ENCODE data around the gene APOLD1. TPM values are rescaled to one million over a fixed set of nuclear protein-coding genes. Genes with fewer than 3 reads are reported as not detected.

Gene APOLD1
- total RNA-seq, 1 donor from 2014 or later, result 7.4 TPM

- peaks cover 29% of the 10 kb centered on the region for H3K27me3 ChIP-seq
- peaks cover 21% of the 10 kb centered on the region for H3K4me1 ChIP-seq
- H3K36me3 ChIP-seq, result no peaks in the 10 kb centered on the region
- no peaks in the 10 kb centered on the region for H3K79me2 ChIP-seq (ENCODE audit: low read depth)
- H3K4me3 Mint-ChIP-seq, result peak overlapping the region; percentile 78
- H3K27ac ChIP-seq, result no peak overlapping the region
- DNase-seq (ENCODE audit: low spot score), result no peak
- peak overlapping the region; percentile 98 for H3K27ac Mint-ChIP-seq
- H3K4me2 ChIP-seq, result no peak overlapping the region
- no peak overlapping the region for H3K4me3 ChIP-seq
- H3K27me3 Mint-ChIP-seq (ENCODE audit: insufficient read depth, low read depth), result peaks cover 7% of the 10 kb centered on the region
- H3K9me3 ChIP-seq (ENCODE audit: low read depth), result no peaks in the 10 kb centered on the region
- no peaks in the 10 kb centered on the region for H4K20me1 ChIP-seq (ENCODE audit: low read depth)
- TF ChIP-seq CTCF (IDR thresholded peaks at IDR 0.05), result no peak
- TF ChIP-seq EZH2 (IDR thresholded peaks at IDR 0.05), result no peak
- TF ChIP-seq EZH2phosphoT487 (IDR thresholded peaks at IDR 0.05), result no peak
- peaks cover 14% of the 10 kb centered on the region for H3K36me3 Mint-ChIP-seq
- no peak overlapping the region for H2AFZ ChIP-seq (replicated peaks)
- peaks cover 45% of the 10 kb centered on the region for H3K4me1 Mint-ChIP-seq
- H3K9me3 Mint-ChIP-seq, result peaks cover 7% of the 10 kb centered on the region
- H3F3A ChIP-seq (ENCODE audit: low read depth), result peaks cover 22% of the 10 kb centered on the region
- H3K9ac ChIP-seq, result no peak overlapping the region
Measured at GRCh38 chr12:12784116-12784515, 1.3 kb upstream of the APOLD1 start.

DNA sequence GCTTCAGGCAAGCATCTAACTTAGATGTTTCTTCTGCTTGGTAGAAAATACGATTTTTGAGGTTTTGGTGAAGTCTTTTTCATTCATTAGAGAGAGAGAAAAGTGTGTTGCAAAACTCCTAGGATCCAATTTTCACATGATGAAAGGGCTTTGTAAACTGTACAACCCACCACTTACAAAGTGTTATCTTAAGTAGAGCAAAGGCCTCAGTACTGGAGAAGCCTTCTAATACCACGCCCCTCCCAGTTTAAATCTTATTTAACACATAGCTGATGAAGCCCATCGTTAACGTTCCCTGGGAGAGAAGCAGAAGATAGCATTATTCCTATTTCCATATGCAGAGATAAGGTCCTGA lies 869 bp downstream of the APOLD1 start:
- no peaks in the 10 kb centered on the region for H3K9me3 ChIP-seq (ENCODE audit: low read depth)
- peaks cover 29% of the 10 kb centered on the region for H3K27me3 ChIP-seq
- no peak overlapping the region for H3K4me3 ChIP-seq
- no peak overlapping the region for H2AFZ ChIP-seq (replicated peaks)
- peaks cover 26% of the 10 kb centered on the region for H3F3A ChIP-seq (ENCODE audit: low read depth)
- no peak for DNase-seq (ENCODE audit: low spot score)
- no peaks in the 10 kb centered on the region for H3K79me2 ChIP-seq (ENCODE audit: low read depth)
- H3K9ac ChIP-seq, result no peak overlapping the region
- no peak overlapping the region for H3K4me2 ChIP-seq
- H3K36me3 Mint-ChIP-seq, result peaks cover 15% of the 10 kb centered on the region
- H3K9me3 Mint-ChIP-seq, result peaks cover 7% of the 10 kb centered on the region
- peaks cover 56% of the 10 kb centered on the region for H3K4me1 Mint-ChIP-seq
- H3K27me3 Mint-ChIP-seq (ENCODE audit: insufficient read depth, low read depth), result peaks cover 7% of the 10 kb centered on the region
- peaks cover 25% of the 10 kb centered on the region for H3K4me1 ChIP-seq
- no peaks in the 10 kb centered on the region for H3K36me3 ChIP-seq
- H3K27ac Mint-ChIP-seq, result peak overlapping the region; percentile 98
- H3K27ac ChIP-seq, result no peak overlapping the region
- no peak for TF ChIP-seq EZH2phosphoT487 (IDR thresholded peaks at IDR 0.05)
- no peak for TF ChIP-seq EZH2 (IDR thresholded peaks at IDR 0.05)
- TF ChIP-seq CTCF (IDR thresholded peaks at IDR 0.05), result no peak
- no peaks in the 10 kb centered on the region for H4K20me1 ChIP-seq (ENCODE audit: low read depth)
- H3K4me3 Mint-ChIP-seq, result peak overlapping the region; percentile 78

DNA sequence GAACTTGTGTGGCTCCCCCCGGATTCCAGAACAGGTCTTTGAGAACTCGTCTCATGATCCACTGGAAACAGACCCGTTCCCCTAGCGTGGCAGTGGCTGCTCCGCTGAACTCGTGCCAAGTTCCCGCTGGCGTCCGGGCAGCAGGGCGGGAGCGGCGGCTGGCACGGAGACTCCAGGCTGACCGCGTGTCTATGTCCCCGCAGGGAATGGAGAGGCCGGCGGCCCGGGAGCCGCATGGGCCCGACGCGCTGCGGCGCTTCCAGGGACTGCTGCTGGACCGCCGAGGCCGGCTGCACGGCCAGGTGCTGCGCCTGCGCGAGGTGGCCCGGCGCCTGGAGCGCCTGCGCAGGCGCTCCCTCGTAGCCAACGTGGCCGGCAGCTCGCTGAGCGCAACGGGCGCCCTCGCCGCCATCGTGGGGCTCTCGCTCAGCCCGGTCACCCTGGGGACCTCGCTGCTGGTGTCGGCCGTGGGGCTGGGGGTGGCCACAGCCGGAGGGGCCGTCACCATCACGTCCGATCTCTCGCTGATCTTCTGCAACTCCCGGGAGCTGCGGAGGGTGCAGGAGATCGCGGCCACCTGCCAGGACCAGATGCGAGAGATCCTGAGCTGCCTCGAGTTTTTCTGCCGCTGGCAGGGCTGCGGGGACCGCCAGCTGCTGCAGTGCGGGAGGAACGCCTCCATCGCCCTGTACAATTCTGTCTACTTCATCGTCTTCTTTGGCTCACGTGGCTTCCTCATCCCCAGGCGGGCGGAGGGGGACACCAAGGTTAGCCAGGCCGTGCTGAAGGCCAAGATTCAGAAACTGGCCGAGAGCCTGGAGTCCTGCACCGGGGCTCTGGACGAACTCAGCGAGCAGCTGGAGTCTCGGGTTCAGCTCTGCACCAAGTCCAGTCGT lies 1.5 kb downstream of the APOLD1 start:
- H3K4me1 ChIP-seq, result peaks cover 31% of the 10 kb centered on the region
- Mint-ChIP-seq H3K36me3 (peaks cover 15% of the 10 kb centered on the region), H3K4me1 (peaks cover 62% of the 10 kb centered on the region), H3K27ac (peak overlapping the region; percentile 60), H3K9me3 (peaks cover 7% of the 10 kb centered on the region), H3K4me3 (peak overlapping the region; percentile 78), H3K27me3 (ENCODE audit: insufficient read depth, low read depth) (peaks cover 7% of the 10 kb centered on the region)
- H3K4me2 ChIP-seq, result no peak overlapping the region
- no peak for TF ChIP-seq EZH2 (IDR thresholded peaks at IDR 0.05)
- TF ChIP-seq EZH2phosphoT487 (IDR thresholded peaks at IDR 0.05), result no peak
- TF ChIP-seq CTCF (IDR thresholded peaks at IDR 0.05), result no peak
- no peak overlapping the region for H3K4me3 ChIP-seq
- H4K20me1 ChIP-seq (ENCODE audit: low read depth), result no peaks in the 10 kb centered on the region
- H3K9ac ChIP-seq, result no peak overlapping the region
- DNase-seq (ENCODE audit: low spot score), result peak; percentile 40
- peaks cover 26% of the 10 kb centered on the region for H3F3A ChIP-seq (ENCODE audit: low read depth)
- no peak overlapping the region for H2AFZ ChIP-seq (replicated peaks)
- no peak overlapping the region for H3K27ac ChIP-seq
- H3K36me3 ChIP-seq, result no peaks in the 10 kb centered on the region
- peaks cover 29% of the 10 kb centered on the region for H3K27me3 ChIP-seq
- H3K79me2 ChIP-seq (ENCODE audit: low read depth), result no peaks in the 10 kb centered on the region
- no peaks in the 10 kb centered on the region for H3K9me3 ChIP-seq (ENCODE audit: low read depth)
